DND-41 (cell line): ENCODE results near the gene PKNOX1.

Experiments
- EZH2 ChIP-seq: IDR thresholded peaks from 3 replicates; pipeline ENCODE4 v1.6.1; 2012; ENCODE audit warnings: borderline replicate concordance, low read depth, mild to moderate bottlenecking, moderate library complexity, low read length, inconsistent platforms; ENCODE audit not compliant: severe bottlenecking
- TF ChIP-seq, protein P1 (sequence below): IDR thresholded peaks from 2 replicates; pipeline ENCODE4 v1.5.1; 2012; ENCODE audit warnings: borderline replicate concordance, low read length, moderate library complexity, mild to moderate bottlenecking; ENCODE audit not compliant: poor library complexity, severe bottlenecking; ENCODE audit errors: extremely low read depth

DNA sequence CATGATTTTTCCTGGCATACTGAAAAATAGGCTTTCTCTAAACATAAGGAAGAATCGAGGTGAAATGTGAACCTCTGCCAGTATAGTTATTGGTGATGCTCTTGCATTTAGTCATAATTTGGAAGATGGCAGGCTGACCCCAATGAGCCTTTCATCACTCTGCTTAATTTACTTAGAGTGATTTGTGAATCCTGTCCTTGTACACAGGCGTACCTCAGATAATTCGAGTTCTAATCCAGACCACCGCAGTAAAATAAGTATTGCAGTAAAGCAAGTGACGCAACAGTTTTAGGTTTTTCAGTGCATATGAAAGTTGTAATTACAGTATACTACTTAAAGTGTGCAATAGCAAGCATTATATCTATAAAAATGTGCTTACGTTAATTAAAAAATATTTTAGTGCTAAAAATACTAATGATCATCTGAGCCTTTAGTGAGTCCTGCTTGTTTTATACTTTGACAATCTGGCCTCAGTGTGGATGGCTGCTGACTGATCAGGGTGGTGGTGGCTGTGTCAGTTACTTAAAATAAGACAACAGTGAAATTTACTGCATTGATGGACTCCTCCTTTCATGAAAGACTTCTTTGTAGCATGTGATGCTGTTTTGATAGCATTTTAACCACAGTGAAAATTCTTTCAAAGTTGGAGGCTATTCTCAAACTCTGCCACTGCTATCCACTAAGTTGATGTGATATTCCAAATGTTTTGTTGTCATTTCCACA is 1.7 kb downstream of the PKNOX1 start:
- TF ChIP-seq, protein P1, sequence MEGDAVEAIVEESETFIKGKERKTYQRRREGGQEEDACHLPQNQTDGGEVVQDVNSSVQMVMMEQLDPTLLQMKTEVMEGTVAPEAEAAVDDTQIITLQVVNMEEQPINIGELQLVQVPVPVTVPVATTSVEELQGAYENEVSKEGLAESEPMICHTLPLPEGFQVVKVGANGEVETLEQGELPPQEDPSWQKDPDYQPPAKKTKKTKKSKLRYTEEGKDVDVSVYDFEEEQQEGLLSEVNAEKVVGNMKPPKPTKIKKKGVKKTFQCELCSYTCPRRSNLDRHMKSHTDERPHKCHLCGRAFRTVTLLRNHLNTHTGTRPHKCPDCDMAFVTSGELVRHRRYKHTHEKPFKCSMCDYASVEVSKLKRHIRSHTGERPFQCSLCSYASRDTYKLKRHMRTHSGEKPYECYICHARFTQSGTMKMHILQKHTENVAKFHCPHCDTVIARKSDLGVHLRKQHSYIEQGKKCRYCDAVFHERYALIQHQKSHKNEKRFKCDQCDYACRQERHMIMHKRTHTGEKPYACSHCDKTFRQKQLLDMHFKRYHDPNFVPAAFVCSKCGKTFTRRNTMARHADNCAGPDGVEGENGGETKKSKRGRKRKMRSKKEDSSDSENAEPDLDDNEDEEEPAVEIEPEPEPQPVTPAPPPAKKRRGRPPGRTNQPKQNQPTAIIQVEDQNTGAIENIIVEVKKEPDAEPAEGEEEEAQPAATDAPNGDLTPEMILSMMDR, result no peak
- no peak for TF ChIP-seq EZH2
